Measurements from ENCODE around the gene KIAA0513.

GRCh38 chr16:84999200-84999599 lies 28.4 kb upstream of the KIAA0513 start:
- no peak for TF ChIP-seq POLR2AphosphoS5 (IDR thresholded peaks at IDR 0.05; ENCODE audit: low read depth, low read length)
- TF ChIP-seq POU2F2 (IDR thresholded peaks at IDR 0.05; ENCODE audit: low read depth, low read length): no peak
- no peak for TF ChIP-seq POLR2A (IDR thresholded peaks at IDR 0.05; ENCODE audit: low read depth, low read length)
- TF ChIP-seq TAF1 (IDR thresholded peaks at IDR 0.05; ENCODE audit: low read depth, low read length): no peak
